MM.1S (cell line): ENCODE measurements around the gene ZNF609.

Source experiments
- EZH2 ChIP-seq: fragments of 300-600 bp; sonication (generic); optimal IDR thresholded peaks from 2 replicates; pipeline ENCODE3; 2017; ENCODE audit warnings: low read depth, mild to moderate bottlenecking, antibody characterized with exemption, low read length, mixed read lengths
- EZH2phosphoT487 ChIP-seq: fragments of 300-600 bp; sonication (generic); IDR thresholded peaks from 2 replicates; pipeline ENCODE4 v1.6.1; 2018; ENCODE audit warnings: antibody characterized with exemption, low read length
- TF ChIP-seq, protein P1 (sequence below): fragments of 300-600 bp; sonication (generic); IDR thresholded peaks from 2 replicates; pipeline ENCODE4 v1.5.1; 2016; ENCODE audit warnings: antibody characterized with exemption, low read length, mixed read lengths

DNA sequence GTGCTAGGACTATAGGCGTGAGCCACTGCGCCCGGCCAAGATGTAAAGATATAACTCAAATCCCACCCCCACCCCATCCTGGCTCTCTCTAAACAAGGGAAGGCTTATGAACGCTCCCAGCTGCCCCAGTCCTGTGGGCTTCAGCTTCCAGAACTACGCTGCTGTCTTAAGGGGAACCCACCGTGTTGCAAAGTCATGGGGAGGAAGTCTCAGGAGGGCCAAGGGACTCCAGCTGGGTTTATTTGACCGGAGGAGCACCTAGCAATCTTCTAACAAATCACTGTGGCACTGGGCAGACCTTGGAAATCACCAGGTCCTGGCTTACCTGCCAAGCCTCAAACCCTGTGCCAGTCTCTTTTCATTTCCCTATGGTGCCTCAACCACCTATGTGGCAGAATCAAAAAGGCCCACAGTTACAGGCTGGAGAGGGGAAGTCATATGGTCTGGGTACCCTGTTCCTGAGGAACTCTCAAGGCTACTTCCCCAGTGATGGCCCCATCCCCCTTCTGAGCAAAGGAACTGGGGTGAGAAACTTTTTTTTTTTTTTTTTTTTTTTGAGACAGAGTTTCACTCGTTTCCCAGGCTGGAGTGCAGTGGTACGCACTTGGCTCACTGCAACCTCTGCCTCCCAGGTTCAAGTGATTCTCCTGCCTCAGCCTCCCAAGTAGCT lies 231.7 kb downstream of the ZNF609 start:
- TF ChIP-seq, protein P1, sequence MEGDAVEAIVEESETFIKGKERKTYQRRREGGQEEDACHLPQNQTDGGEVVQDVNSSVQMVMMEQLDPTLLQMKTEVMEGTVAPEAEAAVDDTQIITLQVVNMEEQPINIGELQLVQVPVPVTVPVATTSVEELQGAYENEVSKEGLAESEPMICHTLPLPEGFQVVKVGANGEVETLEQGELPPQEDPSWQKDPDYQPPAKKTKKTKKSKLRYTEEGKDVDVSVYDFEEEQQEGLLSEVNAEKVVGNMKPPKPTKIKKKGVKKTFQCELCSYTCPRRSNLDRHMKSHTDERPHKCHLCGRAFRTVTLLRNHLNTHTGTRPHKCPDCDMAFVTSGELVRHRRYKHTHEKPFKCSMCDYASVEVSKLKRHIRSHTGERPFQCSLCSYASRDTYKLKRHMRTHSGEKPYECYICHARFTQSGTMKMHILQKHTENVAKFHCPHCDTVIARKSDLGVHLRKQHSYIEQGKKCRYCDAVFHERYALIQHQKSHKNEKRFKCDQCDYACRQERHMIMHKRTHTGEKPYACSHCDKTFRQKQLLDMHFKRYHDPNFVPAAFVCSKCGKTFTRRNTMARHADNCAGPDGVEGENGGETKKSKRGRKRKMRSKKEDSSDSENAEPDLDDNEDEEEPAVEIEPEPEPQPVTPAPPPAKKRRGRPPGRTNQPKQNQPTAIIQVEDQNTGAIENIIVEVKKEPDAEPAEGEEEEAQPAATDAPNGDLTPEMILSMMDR: no peak
- no peak for TF ChIP-seq EZH2
- TF ChIP-seq EZH2phosphoT487: no peak
